PFSK-1 (cell line): Measurements from ENCODE around the gene SPTBN1.

Experiments
- FOXP2 ChIP-seq: optimal IDR thresholded peaks from 2 replicates; pipeline ENCODE3; 2011; ENCODE audit warnings: borderline replicate concordance, control low read depth, inconsistent platforms; ENCODE audit not compliant: insufficient read depth; ENCODE audit errors: extremely low read length, extremely low read depth
- POLR2AphosphoS5 ChIP-seq: IDR thresholded peaks from 2 replicates; pipeline ENCODE4 v1.6.1; 2012; ENCODE audit warnings: low read depth, mild to moderate bottlenecking, control low read depth, low read length, moderate library complexity
- SIN3A ChIP-seq: IDR thresholded peaks from 2 replicates; pipeline ENCODE4 v1.6.1; 2012; ENCODE audit warnings: mild to moderate bottlenecking, low read length, moderate library complexity, borderline replicate concordance; ENCODE audit not compliant: insufficient read depth
- TAF1 ChIP-seq: IDR thresholded peaks from 2 replicates; pipeline ENCODE4 v1.6.1; 2012; ENCODE audit warnings: low read length, control low read depth, borderline replicate concordance; ENCODE audit not compliant: insufficient read depth
- TF ChIP-seq, protein P1 (sequence below), 2 experiments: IDR thresholded peaks; 2 replicates each; pipeline versions ENCODE4 v1.6.1 to v1.8.0; 2011 to 2012; ENCODE audit warnings: low read depth in 2 of 2, low read length in 2 of 2, control low read depth in 1 of 2, inconsistent platforms in 1 of 2, mild to moderate bottlenecking in 1 of 2, moderate library complexity in 1 of 2; ENCODE audit not compliant: insufficient read depth in 1 of 2

SPTBN1 gene

DNA sequence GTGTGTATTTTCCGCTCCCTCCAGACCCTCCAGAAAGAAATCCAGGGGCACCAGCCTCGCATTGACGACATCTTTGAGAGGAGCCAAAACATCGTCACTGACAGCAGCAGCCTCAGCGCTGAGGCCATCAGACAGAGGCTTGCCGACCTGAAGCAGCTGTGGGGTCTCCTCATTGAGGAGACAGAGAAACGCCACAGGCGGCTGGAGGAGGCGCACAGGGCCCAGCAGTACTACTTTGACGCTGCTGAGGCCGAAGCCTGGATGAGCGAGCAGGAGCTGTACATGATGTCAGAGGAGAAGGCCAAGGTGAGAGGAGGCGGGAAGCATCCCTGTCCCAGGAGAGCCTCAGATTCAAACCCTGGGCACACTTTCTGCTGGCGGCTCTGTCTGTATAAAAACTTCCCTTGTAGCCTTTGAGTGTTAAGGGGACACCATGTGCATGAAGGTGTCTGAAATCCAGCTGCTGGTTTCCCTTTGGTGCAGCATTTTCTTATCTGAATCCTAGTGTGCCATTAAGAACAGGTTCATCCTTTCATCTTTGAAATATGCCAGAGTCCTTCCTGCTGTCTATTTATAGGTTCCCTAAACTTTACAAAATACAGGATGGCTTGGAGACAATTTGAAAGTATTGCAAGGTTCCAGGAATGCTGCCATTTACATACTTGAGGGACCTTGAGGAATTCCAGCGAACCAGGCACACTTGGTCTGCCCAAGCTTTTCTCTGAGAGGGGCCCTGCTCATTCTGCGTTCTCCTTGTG lies 190.2 kb downstream of the SPTBN1 start:
- no peak for TF ChIP-seq POLR2AphosphoS5
- TF ChIP-seq, protein P1, sequence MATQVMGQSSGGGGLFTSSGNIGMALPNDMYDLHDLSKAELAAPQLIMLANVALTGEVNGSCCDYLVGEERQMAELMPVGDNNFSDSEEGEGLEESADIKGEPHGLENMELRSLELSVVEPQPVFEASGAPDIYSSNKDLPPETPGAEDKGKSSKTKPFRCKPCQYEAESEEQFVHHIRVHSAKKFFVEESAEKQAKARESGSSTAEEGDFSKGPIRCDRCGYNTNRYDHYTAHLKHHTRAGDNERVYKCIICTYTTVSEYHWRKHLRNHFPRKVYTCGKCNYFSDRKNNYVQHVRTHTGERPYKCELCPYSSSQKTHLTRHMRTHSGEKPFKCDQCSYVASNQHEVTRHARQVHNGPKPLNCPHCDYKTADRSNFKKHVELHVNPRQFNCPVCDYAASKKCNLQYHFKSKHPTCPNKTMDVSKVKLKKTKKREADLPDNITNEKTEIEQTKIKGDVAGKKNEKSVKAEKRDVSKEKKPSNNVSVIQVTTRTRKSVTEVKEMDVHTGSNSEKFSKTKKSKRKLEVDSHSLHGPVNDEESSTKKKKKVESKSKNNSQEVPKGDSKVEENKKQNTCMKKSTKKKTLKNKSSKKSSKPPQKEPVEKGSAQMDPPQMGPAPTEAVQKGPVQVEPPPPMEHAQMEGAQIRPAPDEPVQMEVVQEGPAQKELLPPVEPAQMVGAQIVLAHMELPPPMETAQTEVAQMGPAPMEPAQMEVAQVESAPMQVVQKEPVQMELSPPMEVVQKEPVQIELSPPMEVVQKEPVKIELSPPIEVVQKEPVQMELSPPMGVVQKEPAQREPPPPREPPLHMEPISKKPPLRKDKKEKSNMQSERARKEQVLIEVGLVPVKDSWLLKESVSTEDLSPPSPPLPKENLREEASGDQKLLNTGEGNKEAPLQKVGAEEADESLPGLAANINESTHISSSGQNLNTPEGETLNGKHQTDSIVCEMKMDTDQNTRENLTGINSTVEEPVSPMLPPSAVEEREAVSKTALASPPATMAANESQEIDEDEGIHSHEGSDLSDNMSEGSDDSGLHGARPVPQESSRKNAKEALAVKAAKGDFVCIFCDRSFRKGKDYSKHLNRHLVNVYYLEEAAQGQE (IDR thresholded peaks at IDR 0.05; ENCODE audit: insufficient read depth in 1 of 2, low read depth in 2 of 2, low read length in 2 of 2) = no peak
- TF ChIP-seq SIN3A = no peak
- no peak for TF ChIP-seq TAF1
- no peak for TF ChIP-seq FOXP2

DNA sequence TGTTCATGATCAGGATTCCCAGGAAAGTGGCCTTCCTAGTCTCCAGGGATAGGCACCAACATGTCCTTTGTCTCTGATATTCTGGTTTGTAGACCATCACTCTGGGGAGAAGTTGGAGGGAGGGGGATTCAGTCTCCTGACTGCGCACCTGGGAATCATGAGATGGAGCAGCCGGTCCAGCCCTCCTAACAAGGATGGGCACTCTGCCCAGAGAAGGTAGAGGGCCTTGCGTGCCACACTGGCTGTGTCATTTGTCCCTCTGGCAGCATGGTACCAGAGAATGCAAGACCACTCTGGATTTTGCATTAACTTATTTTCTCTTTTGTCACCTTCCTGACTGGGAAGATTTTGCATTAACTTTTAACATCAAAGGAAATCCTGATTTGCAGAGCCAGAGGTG lies 192.1 kb downstream of the SPTBN1 start:
- TF ChIP-seq, protein P1 (IDR thresholded peaks at IDR 0.05; ENCODE audit: insufficient read depth in 1 of 2, low read depth in 2 of 2, low read length in 2 of 2) = no peak
- no peak for TF ChIP-seq POLR2AphosphoS5
- no peak for TF ChIP-seq TAF1
- no peak for TF ChIP-seq FOXP2
- no peak for TF ChIP-seq SIN3A

DNA sequence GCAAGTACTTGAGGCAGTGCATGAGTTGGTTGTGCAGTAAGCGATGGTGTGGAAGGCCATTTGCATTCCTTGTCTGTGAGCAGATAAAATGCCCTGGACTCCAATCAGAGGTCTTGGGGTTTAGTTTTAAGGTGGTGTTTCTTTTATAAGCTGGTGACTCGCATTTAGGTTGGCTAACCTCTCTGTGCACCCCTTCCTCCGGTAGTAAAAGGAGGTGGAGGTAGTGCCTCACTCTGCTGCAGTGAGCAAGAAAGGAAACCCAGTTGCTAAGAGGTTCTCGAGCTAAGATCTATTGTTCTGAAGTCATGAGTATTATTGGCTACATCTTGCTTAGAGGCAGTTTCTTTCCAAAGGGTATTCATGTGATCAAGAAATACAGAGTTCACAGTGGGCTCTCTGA lies 193.1 kb downstream of the SPTBN1 start:
- TF ChIP-seq, protein P1 (IDR thresholded peaks at IDR 0.05; ENCODE audit: insufficient read depth in 1 of 2, low read depth in 2 of 2, low read length in 2 of 2) = no peak
- TF ChIP-seq POLR2AphosphoS5 (no peak), FOXP2 (no peak), TAF1 (no peak), SIN3A (no peak)

DNA sequence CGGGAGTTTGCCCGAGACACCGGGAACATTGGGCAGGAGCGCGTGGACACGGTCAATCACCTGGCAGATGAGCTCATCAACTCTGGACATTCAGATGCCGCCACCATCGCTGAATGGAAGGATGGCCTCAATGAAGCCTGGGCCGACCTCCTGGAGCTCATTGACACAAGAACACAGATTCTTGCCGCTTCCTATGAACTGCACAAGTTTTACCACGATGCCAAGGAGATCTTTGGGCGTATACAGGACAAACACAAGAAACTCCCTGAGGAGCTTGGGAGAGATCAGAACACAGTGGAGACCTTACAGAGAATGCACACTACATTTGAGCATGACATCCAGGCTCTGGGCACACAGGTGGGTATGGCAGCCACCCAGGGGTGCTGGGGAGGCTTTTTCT lies 193.5 kb downstream of the SPTBN1 start:
- TF ChIP-seq SIN3A = no peak
- TF ChIP-seq FOXP2 = no peak
- TF ChIP-seq, protein P1 (IDR thresholded peaks at IDR 0.05; ENCODE audit: insufficient read depth in 1 of 2, low read depth in 2 of 2, low read length in 2 of 2) = no peak
- no peak for TF ChIP-seq POLR2AphosphoS5
- no peak for TF ChIP-seq TAF1
